Left ventricle myocardium inferior (tissue), 1 donor: ENCODE results near the gene HBA2. TPM values are rescaled to one million over a fixed set of nuclear protein-coding genes. Genes with fewer than 3 reads are reported as not detected.
A peak's percentile ranks its signal among the peaks of the same experiment; 100 is the strongest.

Experiments used
- DNase-seq: peaks from one replicate; pipeline ENCODE4 v3.0.0-alpha.2; 2020
- H3K27ac ChIP-seq: fragments of 200-600 bp; replicated peaks from 2 replicates; pipeline ENCODE4 v1.8.0; 2021
- H3K27me3 ChIP-seq: fragments of 200-600 bp; 2 replicates; pipeline ENCODE4 v1.8.0; 2021; ENCODE audit warnings: low read depth
- H3K36me3 ChIP-seq: fragments of 200-600 bp; 2 replicates; pipeline ENCODE4 v1.8.0; 2021
- H3K4me1 ChIP-seq: fragments of 200-600 bp; 2 replicates; pipeline ENCODE4 v1.8.0; 2021
- H3K4me3 ChIP-seq: fragments of 200-600 bp; 2 replicates; pipeline ENCODE4 v1.8.0; 2021; ENCODE audit warnings: mild to moderate bottlenecking, moderate library complexity
- H3K9me3 ChIP-seq: fragments of 200-600 bp; replicated peaks from 2 replicates; pipeline ENCODE4 v1.8.0; 2021
- CTCF ChIP-seq: fragments of 200-600 bp; IDR thresholded peaks from 2 replicates; pipeline ENCODE4 v1.8.0; 2021; ENCODE audit warnings: antibody characterized with exemption, mild to moderate bottlenecking, borderline replicate concordance
- intact Hi-C: fragments of 100-400 bp; cut with micrococcal nuclease; formaldehyde crosslinking; loops from one replicate; pipeline ENCODE4 v1.11.0; 2022
- total RNA-seq: library from RNA; stranded (reverse); fragmentation: NEBNext Ultra II Directional; extraction: Animal tissue kit (Norgen Biotek cat#: 25700); gene quantifications from one replicate; pipeline ENCODE4 v1.2.1, GENCODE V29; 2021
- donor health status: DM: no; HTN: yes; CAD: no; lungs with severe emphysema.

Gene HBA2
- total RNA-seq, 1 donor from 2014 or later = 59.1 TPM

- Histone ChIP-seq H3K36me3 (no peaks in the 10 kb centered on the region), H3K9me3 (no peaks in the 10 kb centered on the region), H3K4me3 (peak overlapping the region; percentile 58), H3K4me1 (peaks cover 25% of the 10 kb centered on the region), H3K27me3 (peaks cover 61% of the 10 kb centered on the region), H3K27ac (no peak overlapping the region)
- intact Hi-C loops = no loop called here
- no peak for DNase-seq
- no peak for TF ChIP-seq CTCF
Observed at GRCh38 chr16:179211-180092, 6.8 kb downstream of the HBA2 start.

- Histone ChIP-seq H3K4me3 (peak within 1 kb of the TSS; percentile 58), H3K4me1 (peaks cover 25% of the 10 kb centered on the region), H3K27me3 (peaks cover 53% of the 10 kb centered on the region), H3K27ac (no peak within 1 kb of the TSS), H3K9me3 (no peaks in the 10 kb centered on the region), H3K36me3 (no peaks in the 10 kb centered on the region)
- peak; percentile 60 for TF ChIP-seq CTCF
- intact Hi-C loops = no loop called here
- peak; percentile 17 for DNase-seq
Observed at GRCh38 chr16:180101-180675, 7.5 kb downstream of the HBA2 start, which contains the start of gene HBQ1. HBQ1 (plus strand) TSS chr16:180459; CDS start chr16:180487, 28 bp downstream.

DNA sequence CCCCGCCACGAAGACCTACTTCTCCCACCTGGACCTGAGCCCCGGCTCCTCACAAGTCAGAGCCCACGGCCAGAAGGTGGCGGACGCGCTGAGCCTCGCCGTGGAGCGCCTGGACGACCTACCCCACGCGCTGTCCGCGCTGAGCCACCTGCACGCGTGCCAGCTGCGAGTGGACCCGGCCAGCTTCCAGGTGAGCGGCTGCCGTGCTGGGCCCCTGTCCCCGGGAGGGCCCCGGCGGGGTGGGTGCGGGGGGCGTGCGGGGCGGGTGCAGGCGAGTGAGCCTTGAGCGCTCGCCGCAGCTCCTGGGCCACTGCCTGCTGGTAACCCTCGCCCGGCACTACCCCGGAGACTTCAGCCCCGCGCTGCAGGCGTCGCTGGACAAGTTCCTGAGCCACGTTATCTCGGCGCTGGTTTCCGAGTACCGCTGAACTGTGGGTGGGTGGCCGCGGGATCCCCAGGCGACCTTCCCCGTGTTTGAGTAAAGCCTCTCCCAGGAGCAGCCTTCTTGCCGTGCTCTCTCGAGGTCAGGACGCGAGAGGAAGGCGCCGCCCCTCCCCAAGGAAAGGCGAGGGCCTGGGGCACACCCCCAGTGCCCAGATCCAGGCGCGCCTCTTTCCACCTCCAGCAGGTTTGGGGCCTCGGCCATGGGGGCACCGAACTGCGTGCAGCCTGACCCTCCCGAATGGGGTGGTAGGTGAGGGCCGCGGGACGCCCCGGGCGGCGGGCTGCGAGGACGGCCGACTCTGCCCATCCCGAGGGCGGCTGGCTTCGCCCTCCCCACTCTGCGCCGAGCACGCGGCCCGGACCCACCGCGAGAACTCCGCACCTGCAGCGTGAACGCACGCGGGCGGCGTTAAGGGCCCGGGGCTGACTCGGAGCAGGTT, 8.2 kb downstream of the HBA2 start:
- Histone ChIP-seq H3K4me1 (peaks cover 21% of the 10 kb centered on the region), H3K27me3 (peaks cover 46% of the 10 kb centered on the region), H3K9me3 (no peaks in the 10 kb centered on the region), H3K27ac (no peak overlapping the region), H3K4me3 (peak overlapping the region; percentile 58), H3K36me3 (no peaks in the 10 kb centered on the region)
- TF ChIP-seq CTCF = no peak
- DNase-seq = no peak
- intact Hi-C loops = no loop called here

DNA sequence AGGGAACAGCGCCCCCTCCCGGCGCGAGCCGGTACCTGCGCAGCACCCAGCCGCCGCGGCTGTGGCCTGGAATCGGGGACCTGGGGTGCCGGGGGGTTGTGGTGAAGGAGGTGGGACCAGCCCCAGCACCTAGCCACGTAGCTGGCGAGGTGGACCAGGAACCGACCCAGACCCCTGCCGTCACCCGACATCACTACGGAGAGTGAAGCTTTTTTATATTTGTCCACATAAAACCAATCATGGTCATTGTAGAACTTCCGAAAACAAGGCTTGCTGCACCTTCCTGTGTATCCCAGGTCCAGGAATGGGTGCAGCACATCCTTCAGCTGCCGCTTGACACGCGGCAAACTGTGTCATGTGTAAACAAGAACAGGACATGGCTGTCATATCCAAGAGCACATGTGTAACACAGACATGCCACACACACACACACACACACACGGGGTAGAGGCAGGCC, 8.9 kb downstream of the HBA2 start:
- Histone ChIP-seq H3K4me1 (peaks cover 19% of the 10 kb centered on the region), H3K27ac (no peak overlapping the region), H3K4me3 (peak overlapping the region; percentile 58), H3K36me3 (no peaks in the 10 kb centered on the region), H3K9me3 (no peaks in the 10 kb centered on the region), H3K27me3 (peaks cover 43% of the 10 kb centered on the region)
- DNase-seq = peak; percentile 72
- intact Hi-C loops = no loop called here
- TF ChIP-seq CTCF = peak; percentile 95

DNA sequence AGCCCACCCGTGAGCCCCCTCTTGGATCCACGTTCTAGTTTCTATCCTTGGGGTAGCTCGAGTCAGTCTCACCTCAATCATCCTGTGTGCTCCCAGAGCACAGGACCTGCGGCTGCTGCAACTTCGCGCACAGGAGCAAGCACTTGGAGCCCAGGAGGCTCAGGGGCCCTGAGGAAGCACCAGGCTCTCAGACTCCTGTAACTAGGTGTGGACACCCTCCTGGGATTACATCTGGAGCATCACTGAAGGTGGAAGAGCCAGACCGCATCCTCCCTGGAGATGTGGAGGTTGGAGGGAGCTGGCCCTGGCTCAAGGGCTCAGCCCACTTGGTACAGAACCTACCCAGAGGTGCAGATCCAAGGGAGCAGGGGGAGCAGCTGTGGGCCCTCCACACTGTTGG, 10.3 kb downstream of the HBA2 start:
- TF ChIP-seq CTCF = no peak
- intact Hi-C loops = no loop called here

More for the DNA sequence above, 10.3 kb downstream of the HBA2 start:
- Histone ChIP-seq H3K9me3 (no peaks in the 10 kb centered on the region), H3K27me3 (peaks cover 32% of the 10 kb centered on the region), H3K4me3 (no peak overlapping the region), H3K4me1 (peaks cover 19% of the 10 kb centered on the region), H3K27ac (no peak overlapping the region), H3K36me3 (peaks cover 9% of the 10 kb centered on the region)
- DNase-seq = no peak
